GM20431 (cell line): ENCODE results near the gene MEMO1.
"Not testable (repeated sequence)": the region's sequence is repeated elsewhere in the genome, so short reads cannot be mapped to it uniquely, and the experiment has no call there.

Experiments used
- in situ Hi-C: fragments of 300-500 bp; cut with MseI, MboI; formaldehyde crosslinking; loops from one replicate; pipeline ENCODE4 v1.15.0; 2020; ENCODE audit warnings: low sequenced_read_pairs; ENCODE audit not compliant: unreplicated experiment

Gene MEMO1

GRCh38 chr2:31859959-31860358, 150.8 kb downstream of the MEMO1 start:
- in situ Hi-C loops: no loop called here

DNA sequence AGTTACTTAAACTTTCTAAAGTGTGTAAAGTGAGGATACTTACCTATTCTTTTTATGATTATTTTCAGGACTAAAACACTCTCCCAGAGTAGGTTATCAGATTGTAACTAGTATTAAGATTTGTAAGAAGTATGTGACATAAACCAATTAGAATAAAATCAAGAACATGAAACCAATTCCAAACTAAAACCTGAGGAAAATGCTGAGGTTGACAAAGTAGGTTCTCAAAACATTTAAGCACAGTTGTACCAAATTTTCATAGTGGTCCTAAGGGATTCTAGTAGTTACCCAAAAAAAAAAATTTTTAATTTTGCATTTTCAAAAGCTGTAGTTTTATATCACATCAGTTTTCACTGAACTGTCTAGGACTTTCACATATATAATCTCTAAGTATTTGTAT, 157.3 kb downstream of the MEMO1 start:
- in situ Hi-C loops: no loop called here

DNA sequence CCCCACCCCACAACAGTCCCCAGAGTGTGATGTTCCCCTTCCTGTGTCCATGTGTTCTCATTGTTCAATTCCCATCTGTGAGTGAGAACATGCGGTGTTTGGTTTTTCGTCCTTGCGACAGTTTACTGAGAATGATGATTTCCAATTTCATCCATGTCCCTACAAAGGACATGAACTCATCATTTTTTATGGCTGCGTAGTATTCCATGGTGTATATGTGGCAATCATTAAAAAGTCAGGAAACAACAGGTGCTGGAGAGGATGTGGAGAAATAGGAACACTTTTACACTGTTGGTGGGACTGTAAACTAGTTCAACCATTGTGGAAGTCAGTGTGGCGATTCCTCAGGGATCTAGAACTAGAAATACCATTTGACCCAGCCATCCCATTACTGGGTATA, 168.7 kb downstream of the MEMO1 start:
- in situ Hi-C loops: not testable (repeated sequence)

- in situ Hi-C loops: no loop called here
These were observed 175.4 kb downstream of the MEMO1 start for GRCh38 chr2:31835450-31835849.

DNA sequence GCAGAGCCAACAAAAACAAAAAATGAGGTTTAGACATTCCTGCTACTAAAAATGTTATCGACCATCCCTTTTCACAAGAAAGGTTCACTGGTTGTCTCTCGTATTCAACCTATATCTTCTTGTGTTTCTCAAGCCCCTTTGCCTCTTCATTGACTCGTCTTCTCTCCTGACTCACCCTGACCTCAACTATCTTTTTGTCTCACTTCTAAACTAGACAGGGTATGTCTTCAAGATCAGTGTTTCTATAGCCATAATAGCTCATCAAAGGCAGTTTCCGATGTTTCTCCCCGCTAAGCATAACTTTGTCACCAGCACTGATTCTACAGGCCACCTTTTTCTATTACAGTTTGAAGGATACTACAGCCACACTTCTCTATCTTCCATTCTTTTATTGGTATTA, 178.4 kb downstream of the MEMO1 start:
- in situ Hi-C loops: no loop called here

DNA sequence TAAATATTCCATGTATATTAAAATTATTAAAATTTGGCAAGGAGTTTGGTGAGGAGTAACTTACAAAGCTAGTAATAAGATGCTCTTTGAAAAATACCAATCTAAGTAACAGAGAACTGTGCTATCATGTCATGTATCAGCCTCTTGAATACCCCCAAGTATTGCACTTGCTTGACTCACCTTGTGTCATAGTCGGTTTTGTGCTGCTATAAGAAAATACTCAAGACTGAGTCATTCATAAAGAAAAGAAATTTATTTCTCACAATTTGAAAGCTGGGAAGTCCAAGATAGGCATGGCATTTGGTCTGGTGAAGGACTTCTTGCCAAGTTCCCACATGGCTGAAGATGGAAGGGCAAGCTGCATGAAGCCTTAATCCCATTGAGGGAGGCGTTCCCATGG, 179.2 kb downstream of the MEMO1 start:
- in situ Hi-C loops: no loop called here

DNA sequence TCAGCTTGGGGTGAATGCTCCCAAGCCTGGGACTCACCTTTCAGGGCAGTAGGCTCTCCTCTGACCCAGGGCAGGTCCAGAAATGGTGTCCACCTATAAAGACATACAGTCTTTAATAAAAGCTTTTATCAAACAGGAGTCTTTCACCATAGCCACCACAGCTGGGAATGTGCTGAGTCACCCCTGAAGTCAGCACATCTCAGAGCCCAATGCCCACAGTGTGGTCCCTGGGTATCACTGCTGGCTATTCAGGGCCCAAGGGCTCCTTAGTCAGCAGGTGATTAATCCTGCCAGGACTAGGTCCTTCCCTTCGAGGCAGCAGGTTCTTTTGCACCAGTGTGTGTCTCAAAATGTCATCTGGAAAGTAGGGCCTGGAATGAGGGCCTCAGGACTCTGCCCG, 181.9 kb downstream of the MEMO1 start:
- in situ Hi-C loops: no loop called here

GRCh38 chr2:31823558-31823957, 187.2 kb downstream of the MEMO1 start:
- in situ Hi-C loops: no loop called here

DNA sequence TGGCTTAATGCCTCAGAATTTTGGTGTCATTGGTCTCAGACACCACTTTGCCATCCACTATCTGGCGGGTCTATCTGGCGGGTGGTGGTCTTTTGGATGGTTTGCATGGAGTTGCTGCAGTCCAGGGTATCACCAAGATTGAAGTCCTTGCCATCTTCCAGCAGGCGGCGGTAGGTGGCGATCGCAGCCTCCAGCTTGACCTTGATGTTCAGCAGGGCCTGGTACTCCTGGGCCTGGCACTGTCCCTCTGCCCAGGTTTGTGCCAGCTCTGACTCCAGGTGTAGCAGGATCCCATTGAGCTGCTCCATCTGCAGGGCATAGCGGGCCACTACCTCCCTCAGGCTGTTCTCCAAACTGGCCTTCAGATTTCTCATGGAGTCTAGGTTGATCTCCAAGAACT, 188.2 kb downstream of the MEMO1 start:
- in situ Hi-C loops: no loop called here
